ENCODE measurements around the gene RP9. TPM values are rescaled to one million over a fixed set of nuclear protein-coding genes. Genes with fewer than 3 reads are reported as not detected.

The RP9 gene
- total and polyA plus RNA-seq, 9 of the 15 experiments (the other 6 are each of a cell fraction or from before 2014, with no cell fraction given) = 10.7 to 44.8 (median 33.4) TPM

DNA sequence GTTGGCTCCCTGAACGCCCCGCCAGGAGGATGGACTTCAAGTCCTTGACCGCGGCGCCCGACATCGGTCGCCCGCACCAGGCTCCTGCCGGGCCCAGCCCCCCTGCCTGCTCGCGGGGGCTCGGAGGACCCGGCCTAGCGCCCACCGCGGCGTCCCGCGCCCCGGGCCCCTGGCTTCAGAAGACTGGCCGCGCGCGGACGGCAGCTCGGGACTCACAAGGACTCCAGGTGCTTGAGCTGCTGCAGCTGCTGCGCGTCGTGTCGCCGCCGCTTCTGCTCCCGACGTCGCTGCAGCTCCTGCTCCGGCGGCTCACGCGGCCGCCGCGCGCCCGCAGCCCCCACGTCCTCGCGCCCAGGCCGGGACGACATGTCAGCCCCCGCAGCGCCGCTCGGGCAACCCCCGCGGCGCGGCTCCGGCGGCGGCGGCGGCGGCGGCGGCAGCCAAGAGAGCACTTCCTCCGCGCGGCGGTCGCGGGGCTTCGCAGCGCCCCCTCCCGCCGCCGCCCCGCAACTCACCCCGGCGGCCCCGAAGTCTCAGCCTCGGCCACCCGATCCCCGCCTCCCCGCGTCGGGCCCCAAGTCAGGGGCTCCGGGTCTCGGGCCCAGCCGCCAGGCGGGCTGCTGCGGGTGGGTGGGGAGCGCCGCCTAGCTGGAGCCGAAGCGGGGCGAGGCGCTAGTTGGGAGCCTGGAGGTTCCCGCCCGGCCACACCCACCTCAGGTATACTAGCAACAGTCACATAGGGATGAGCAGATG, at the start of gene RP9 (continued):
- TF ChIP-seq, protein P1, sequence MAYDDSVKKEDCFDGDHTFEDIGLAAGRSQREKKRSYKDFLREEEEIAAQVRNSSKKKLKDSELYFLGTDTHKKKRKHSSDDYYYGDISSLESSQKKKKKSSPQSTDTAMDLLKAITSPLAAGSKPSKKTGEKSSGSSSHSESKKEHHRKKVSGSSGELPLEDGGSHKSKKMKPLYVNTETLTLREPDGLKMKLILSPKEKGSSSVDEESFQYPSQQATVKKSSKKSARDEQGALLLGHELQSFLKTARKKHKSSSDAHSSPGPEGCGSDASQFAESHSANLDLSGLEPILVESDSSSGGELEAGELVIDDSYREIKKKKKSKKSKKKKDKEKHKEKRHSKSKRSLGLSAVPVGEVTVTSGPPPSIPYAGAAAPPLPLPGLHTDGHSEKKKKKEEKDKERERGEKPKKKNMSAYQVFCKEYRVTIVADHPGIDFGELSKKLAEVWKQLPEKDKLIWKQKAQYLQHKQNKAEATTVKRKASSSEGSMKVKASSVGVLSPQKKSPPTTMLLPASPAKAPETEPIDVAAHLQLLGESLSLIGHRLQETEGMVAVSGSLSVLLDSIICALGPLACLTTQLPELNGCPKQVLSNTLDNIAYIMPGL (CRISPR knock-in tag; IDR thresholded peaks at IDR 0.05) = peak; percentile 70; the same call in 1 of the 2 replicates
- 0 out of 2 replicates have a peak, but pooled peaks have one; percentile 20 for TF ChIP-seq SMC3 (conservative IDR thresholded peaks at IDR 0.05; ENCODE audit: insufficient read depth, low read depth, low read length)
- TF ChIP-seq CBX2 (IDR thresholded peaks at IDR 0.05; ENCODE audit: insufficient read depth, low read length, poor library complexity, severe bottlenecking) = no peak
- no peak for TF ChIP-seq NCOA2 (IDR thresholded peaks at IDR 0.05; ENCODE audit: partially characterized antibody in 2 of 2)
- TF ChIP-seq ZKSCAN3 (CRISPR knock-in tag; IDR thresholded peaks at IDR 0.05) = no peak
- no peak for TF ChIP-seq HLTF (IDR thresholded peaks at IDR 0.05)
- TF ChIP-seq FOXP1 (CRISPR knock-in tag; IDR thresholded peaks at IDR 0.05) = no peak
- no peak for TF ChIP-seq HNRNPUL1 (IDR thresholded peaks at IDR 0.05; ENCODE audit: low read length)
- no peak for TF ChIP-seq HNRNPK (IDR thresholded peaks at IDR 0.05; ENCODE audit: low read depth, low read length, poor library complexity, severe bottlenecking)
- peak; percentile 88 for TF ChIP-seq POLR2G (IDR thresholded peaks at IDR 0.05; ENCODE audit: low read depth, low read length)
- TF ChIP-seq NFE2L1 (tag; IDR thresholded peaks at IDR 0.05; ENCODE audit: borderline replicate concordance, low read depth) = no peak
- peak; percentile 60 for TF ChIP-seq HCFC1 (IDR thresholded peaks at IDR 0.05; ENCODE audit: low read depth, low read length)
- TF ChIP-seq MTA1 (IDR thresholded peaks at IDR 0.05; ENCODE audit: borderline replicate concordance) = no peak
- no peak for TF ChIP-seq ZNF57 (CRISPR knock-in tag; IDR thresholded peaks at IDR 0.05)
- no peak for TF ChIP-seq SAFB (IDR thresholded peaks at IDR 0.05; ENCODE audit: borderline replicate concordance, low read depth, low read length)
- TF ChIP-seq MAFK (IDR thresholded peaks at IDR 0.05; ENCODE audit: low read length) = no peak
- no peak for TF ChIP-seq BACH1 (tag; IDR thresholded peaks at IDR 0.05)
- no peak for TF ChIP-seq GTF2F1 (IDR thresholded peaks at IDR 0.05; ENCODE audit: low read depth, low read length)
- TF ChIP-seq, protein P2, sequence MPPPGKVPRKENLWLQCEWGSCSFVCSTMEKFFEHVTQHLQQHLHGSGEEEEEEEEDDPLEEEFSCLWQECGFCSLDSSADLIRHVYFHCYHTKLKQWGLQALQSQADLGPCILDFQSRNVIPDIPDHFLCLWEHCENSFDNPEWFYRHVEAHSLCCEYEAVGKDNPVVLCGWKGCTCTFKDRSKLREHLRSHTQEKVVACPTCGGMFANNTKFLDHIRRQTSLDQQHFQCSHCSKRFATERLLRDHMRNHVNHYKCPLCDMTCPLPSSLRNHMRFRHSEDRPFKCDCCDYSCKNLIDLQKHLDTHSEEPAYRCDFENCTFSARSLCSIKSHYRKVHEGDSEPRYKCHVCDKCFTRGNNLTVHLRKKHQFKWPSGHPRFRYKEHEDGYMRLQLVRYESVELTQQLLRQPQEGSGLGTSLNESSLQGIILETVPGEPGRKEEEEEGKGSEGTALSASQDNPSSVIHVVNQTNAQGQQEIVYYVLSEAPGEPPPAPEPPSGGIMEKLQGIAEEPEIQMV (tag; conservative IDR thresholded peaks at IDR 0.05; ENCODE audit: low read depth) = no peak
- no peak for TF ChIP-seq CEBPB (tag; IDR thresholded peaks at IDR 0.05)
- TF ChIP-seq ASH1L (IDR thresholded peaks at IDR 0.05; ENCODE audit: borderline replicate concordance, low read depth, partially characterized antibody) = no peak
- TF ChIP-seq, protein P3, sequence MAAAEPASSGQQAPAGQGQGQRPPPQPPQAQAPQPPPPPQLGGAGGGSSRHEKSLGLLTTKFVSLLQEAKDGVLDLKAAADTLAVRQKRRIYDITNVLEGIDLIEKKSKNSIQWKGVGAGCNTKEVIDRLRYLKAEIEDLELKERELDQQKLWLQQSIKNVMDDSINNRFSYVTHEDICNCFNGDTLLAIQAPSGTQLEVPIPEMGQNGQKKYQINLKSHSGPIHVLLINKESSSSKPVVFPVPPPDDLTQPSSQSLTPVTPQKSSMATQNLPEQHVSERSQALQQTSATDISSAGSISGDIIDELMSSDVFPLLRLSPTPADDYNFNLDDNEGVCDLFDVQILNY (CRISPR knock-in tag; IDR thresholded peaks at IDR 0.05) = no peak
- TF ChIP-seq, protein P4, sequence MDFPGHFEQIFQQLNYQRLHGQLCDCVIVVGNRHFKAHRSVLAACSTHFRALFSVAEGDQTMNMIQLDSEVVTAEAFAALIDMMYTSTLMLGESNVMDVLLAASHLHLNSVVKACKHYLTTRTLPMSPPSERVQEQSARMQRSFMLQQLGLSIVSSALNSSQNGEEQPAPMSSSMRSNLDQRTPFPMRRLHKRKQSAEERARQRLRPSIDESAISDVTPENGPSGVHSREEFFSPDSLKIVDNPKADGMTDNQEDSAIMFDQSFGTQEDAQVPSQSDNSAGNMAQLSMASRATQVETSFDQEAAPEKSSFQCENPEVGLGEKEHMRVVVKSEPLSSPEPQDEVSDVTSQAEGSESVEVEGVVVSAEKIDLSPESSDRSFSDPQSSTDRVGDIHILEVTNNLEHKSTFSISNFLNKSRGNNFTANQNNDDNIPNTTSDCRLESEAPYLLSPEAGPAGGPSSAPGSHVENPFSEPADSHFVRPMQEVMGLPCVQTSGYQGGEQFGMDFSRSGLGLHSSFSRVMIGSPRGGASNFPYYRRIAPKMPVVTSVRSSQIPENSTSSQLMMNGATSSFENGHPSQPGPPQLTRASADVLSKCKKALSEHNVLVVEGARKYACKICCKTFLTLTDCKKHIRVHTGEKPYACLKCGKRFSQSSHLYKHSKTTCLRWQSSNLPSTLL (IDR thresholded peaks at IDR 0.05) = no peak
